GM12874 (cell line): ENCODE measurements around the gene SV2B.

Experiments used
- TF ChIP-seq, protein P1 (sequence below): IDR thresholded peaks from 2 replicates; pipeline ENCODE4 v1.5.1; 2011; ENCODE audit warnings: low read depth, mild to moderate bottlenecking, control low read depth, low read length, moderate library complexity; ENCODE audit not compliant: insufficient read depth

The SV2B gene

DNA sequence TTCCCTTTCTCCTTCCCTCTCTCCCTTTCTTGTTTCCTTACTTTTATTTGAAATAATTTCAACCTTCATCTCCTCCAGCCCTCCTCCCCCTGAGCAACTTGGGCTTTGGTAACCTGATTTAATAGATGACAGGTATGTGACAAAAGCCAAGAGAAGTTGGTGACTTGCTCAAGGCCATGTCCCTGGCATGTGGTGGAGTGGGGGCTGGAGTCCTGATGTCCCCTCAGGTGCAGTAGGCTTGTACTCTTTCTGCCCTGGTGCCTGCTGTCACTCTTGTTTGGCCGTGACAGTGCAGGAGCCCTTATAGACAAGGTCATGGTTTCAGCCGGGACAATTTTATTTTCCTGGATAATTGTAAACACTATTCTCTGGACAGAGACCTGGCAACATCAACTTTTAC is 152.7 kb downstream of the SV2B start:
- TF ChIP-seq, protein P1, sequence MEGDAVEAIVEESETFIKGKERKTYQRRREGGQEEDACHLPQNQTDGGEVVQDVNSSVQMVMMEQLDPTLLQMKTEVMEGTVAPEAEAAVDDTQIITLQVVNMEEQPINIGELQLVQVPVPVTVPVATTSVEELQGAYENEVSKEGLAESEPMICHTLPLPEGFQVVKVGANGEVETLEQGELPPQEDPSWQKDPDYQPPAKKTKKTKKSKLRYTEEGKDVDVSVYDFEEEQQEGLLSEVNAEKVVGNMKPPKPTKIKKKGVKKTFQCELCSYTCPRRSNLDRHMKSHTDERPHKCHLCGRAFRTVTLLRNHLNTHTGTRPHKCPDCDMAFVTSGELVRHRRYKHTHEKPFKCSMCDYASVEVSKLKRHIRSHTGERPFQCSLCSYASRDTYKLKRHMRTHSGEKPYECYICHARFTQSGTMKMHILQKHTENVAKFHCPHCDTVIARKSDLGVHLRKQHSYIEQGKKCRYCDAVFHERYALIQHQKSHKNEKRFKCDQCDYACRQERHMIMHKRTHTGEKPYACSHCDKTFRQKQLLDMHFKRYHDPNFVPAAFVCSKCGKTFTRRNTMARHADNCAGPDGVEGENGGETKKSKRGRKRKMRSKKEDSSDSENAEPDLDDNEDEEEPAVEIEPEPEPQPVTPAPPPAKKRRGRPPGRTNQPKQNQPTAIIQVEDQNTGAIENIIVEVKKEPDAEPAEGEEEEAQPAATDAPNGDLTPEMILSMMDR = no peak

- TF ChIP-seq, protein P1 = no peak
Observed at GRCh38 chr15:91253605-91254004, 153.5 kb downstream of the SV2B start.

DNA sequence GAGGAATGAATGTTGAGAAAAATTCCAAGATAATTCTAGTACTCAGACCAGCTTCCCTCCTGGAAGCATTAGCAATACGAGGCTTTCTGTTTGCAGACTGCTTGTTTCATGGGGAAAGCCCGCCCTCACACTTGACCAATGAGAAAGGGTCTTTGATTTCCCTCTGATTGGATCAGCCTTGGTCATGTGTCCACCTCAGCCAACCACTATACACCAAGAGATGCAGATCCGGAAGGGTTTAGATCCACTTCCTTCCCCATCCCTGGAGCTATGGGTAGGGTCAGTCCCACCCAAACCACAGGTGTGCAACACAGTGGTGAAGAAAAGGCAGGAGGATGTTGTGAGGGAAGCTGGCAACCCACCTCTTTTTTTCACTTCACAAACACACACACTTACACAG is 154.7 kb downstream of the SV2B start:
- TF ChIP-seq, protein P1 = no peak

DNA sequence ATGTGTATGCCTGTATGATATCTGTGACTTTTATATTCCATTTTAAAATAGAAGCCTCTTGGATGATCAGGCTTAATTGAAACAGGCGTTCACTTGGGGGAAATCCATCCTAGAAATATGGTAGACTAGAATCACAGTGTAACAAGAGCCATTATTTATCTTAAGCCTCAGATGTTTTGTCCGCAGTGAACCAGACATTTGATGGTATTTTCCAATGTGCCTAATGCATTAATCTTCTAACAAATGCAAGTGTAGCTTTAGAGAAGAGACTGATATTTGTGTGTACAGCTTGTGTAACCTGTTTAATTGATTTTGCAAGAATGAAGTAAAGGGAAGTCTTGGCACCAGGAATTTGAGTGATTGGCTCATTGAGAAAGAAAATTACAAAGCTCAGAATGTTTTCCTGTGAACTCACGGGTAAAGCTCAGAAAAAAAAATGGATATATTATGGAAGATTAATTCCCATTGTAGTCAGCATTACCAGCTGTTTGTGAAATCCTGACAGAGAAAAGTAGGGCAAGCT is 155.7 kb downstream of the SV2B start:
- TF ChIP-seq, protein P1 = no peak

- TF ChIP-seq, protein P1 = no peak
Observed at GRCh38 chr15:91257746-91258414, 157.8 kb downstream of the SV2B start.

- TF ChIP-seq, protein P1 = no peak
Observed at GRCh38 chr15:91258415-91258759, 158.3 kb downstream of the SV2B start.

GRCh38 chr15:91259077-91259476 is 159.0 kb downstream of the SV2B start:
- TF ChIP-seq, protein P1 = no peak

GRCh38 chr15:91261345-91261744 is 161.3 kb downstream of the SV2B start:
- TF ChIP-seq, protein P1 = no peak
